NOMO-1 treated with DMSO at 0.1 percent for 48 hours (cell line): ENCODE measurements around the gene GOLGA3.
"Not testable (repeated sequence)": the region's sequence is repeated elsewhere in the genome, so short reads cannot be mapped to it uniquely, and the experiment has no call there.

Source experiments
- DNase-seq: peaks from one replicate; lab custom pipeline; 2025; ENCODE audit not compliant: unreplicated experiment; lab: John Stamatoyannopoulos, UW

The GOLGA3 gene

GRCh38 chr12:132828706-132829534 lies at the start of gene GOLGA3:
Gene GOLGA3, minus strand, starts transcription at chr12:132828869. Its CDS starts 6,741 bp downstream, at chr12:132822128.
- peak; percentile 83 for DNase-seq

GRCh38 chr12:132874620-132875019 lies 46.0 kb upstream of the GOLGA3 start:
- not testable (repeated sequence) for DNase-seq

- no peak for DNase-seq
These were observed 45.5 kb upstream of the GOLGA3 start for GRCh38 chr12:132874175-132874574.

- DNase-seq, result no peak
These were observed 45.1 kb upstream of the GOLGA3 start for GRCh38 chr12:132873724-132874123.

- no peak for DNase-seq
These were observed 44.3 kb upstream of the GOLGA3 start for GRCh38 chr12:132872975-132873421.

GRCh38 chr12:132872073-132872855 lies 43.6 kb upstream of the GOLGA3 start:
- DNase-seq, result no peak

- no peak for DNase-seq
These were observed 40.9 kb upstream of the GOLGA3 start for GRCh38 chr12:132869551-132869950.

GRCh38 chr12:132866251-132866828 lies 37.7 kb upstream of the GOLGA3 start:
- DNase-seq, result peak; percentile 1

- DNase-seq, result no peak
These were observed 32.9 kb upstream of the GOLGA3 start for GRCh38 chr12:132861558-132861957.

- no peak for DNase-seq
These were observed 30.1 kb upstream of the GOLGA3 start for GRCh38 chr12:132858718-132859266.

GRCh38 chr12:132857019-132857418 lies 28.4 kb upstream of the GOLGA3 start:
- DNase-seq, result not testable (repeated sequence)

GRCh38 chr12:132856581-132856980 lies 27.9 kb upstream of the GOLGA3 start:
- no peak for DNase-seq

GRCh38 chr12:132855211-132855610 lies 26.5 kb upstream of the GOLGA3 start:
- DNase-seq, result not testable (repeated sequence)

- DNase-seq, result no peak
These were observed 24.8 kb upstream of the GOLGA3 start for GRCh38 chr12:132853285-132854092.

GRCh38 chr12:132852496-132852895 lies 23.8 kb upstream of the GOLGA3 start:
- DNase-seq, result no peak

GRCh38 chr12:132851465-132851864 lies 22.8 kb upstream of the GOLGA3 start:
- DNase-seq, result no peak

- DNase-seq, result no peak
These were observed 21.6 kb upstream of the GOLGA3 start for GRCh38 chr12:132850291-132850690.

GRCh38 chr12:132848521-132848920 lies 19.9 kb upstream of the GOLGA3 start:
- no peak for DNase-seq

- DNase-seq, result no peak
These were observed 19.0 kb upstream of the GOLGA3 start for GRCh38 chr12:132847363-132848356.
